BJ (cell line): ENCODE data around the gene CPEB4. TPM values are rescaled to one million over a fixed set of nuclear protein-coding genes. Genes with fewer than 3 reads are reported as not detected.

ENCODE experiments used
- CTCF ChIA-PET: fragments of 350-600 bp; formaldehyde crosslinking; extraction: SDS; loops from one replicate; lab custom pipeline; 2021; ENCODE audit warnings: antibody characterized with exemption, inconsistent platforms; lab: Yijun Ruan, JAX
- POLR2A ChIA-PET: fragments of 300-600 bp; sonication (Branson Sonifier 250); formaldehyde crosslinking; extraction: SDS; loops from one replicate; lab custom pipeline; 2021; ENCODE audit warnings: antibody characterized with exemption; lab: Charles Lee
- DNase-seq: peaks from one replicate; pipeline ENCODE4 v3.0.0-alpha.2; 2011; ENCODE audit warnings: low read depth
- H3K27me3 ChIP-seq: 2 replicates; pipeline ENCODE4 v1.6.0; 2011; ENCODE audit warnings: low read length; ENCODE audit not compliant: control insufficient read depth, insufficient read depth
- H3K36me3 ChIP-seq: 2 replicates; pipeline ENCODE4 v1.5.1; 2011; ENCODE audit warnings: low read length; ENCODE audit not compliant: control insufficient read depth, insufficient read depth
- H3K4me3 ChIP-seq: 2 replicates; pipeline ENCODE4 v1.5.1; 2011; ENCODE audit warnings: low read depth, mild to moderate bottlenecking, control low read depth, low read length
- CTCF ChIP-seq: IDR thresholded peaks from 2 replicates; pipeline ENCODE4 v1.5.1; 2011; ENCODE audit warnings: low read depth, mild to moderate bottlenecking, control low read depth, inconsistent platforms, low read length, moderate library complexity; ENCODE audit not compliant: insufficient read depth
- polyA plus RNA-seq: library from polyadenylated mRNA; depleted of rRNA; stranded (reverse); fragments of >200 nt; gene quantifications from 2 replicates; pipeline ENCODE4 v1.2.3, GENCODE V29; 2011

Gene CPEB4
- polyA plus RNA-seq, 1 experiment = 16.4 TPM

- Histone ChIP-seq H3K36me3 (no peaks in the 10 kb centered on the region), H3K27me3 (no peaks in the 10 kb centered on the region; the same call in 1 of the 2 replicates), H3K4me3 (peak overlapping the region; percentile 36; the same call in 1 of the 2 replicates)
- ChIA-PET CTCF (interaction anchor here (0.6 to 8.0 kb wide), 22 partner anchors 9 to 360 kb away, joined by 3 to 150 read pairs (median 4); partner anchors contain the start of gene BOD1), POLR2A (no interaction called here)
- TF ChIP-seq CTCF = no peak
- DNase-seq = no peak
Observed at GRCh38 chr5:173972607-173972924, 84.4 kb downstream of the CPEB4 start.

DNA sequence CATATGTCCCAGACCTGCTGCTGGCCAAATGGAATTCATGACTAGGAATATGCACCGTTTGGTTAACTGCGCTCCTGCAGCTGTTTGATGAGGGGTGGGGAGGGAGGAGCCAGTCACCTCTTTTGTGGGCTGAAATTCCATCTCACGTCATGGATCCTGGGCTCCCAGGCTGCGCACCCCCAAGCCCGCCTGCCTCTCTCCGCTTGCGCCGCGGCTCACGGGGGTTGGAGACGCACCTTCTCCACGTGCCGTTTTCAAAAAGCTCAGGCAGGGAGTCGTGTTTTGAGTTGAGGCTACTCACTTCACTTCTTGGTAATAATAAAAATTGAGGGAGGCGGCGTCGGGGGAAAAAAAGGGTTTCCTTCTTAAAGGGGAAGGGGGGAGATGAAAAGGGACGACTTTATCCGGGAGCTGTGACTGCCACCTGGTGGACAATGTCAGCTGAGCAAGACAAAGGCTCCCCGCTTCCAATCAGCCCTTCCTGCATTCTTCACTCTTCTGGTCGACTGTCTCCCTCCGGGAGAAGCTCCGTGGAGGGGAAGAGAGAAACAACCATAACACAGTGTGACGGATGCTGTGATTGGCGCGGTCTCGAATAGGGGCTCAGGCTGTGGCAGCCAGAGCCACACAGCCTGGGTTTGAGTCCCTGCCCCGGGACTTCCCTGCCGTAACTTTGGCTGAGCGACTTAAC, 84.9 kb downstream of the CPEB4 start:
- Histone ChIP-seq H3K27me3 (no peaks in the 10 kb centered on the region; the same call in 1 of the 2 replicates), H3K36me3 (no peaks in the 10 kb centered on the region), H3K4me3 (peak overlapping the region; percentile 36)
- no peak for DNase-seq
- ChIA-PET CTCF (interaction anchor here (0.5 to 8.0 kb wide), 31 partner anchors 8 to 807 kb away, joined by 3 to 150 read pairs (median 3); partner anchors contain the start of genes BOD1 and CPEB4), POLR2A (no interaction called here)
- TF ChIP-seq CTCF = peak; percentile 82

DNA sequence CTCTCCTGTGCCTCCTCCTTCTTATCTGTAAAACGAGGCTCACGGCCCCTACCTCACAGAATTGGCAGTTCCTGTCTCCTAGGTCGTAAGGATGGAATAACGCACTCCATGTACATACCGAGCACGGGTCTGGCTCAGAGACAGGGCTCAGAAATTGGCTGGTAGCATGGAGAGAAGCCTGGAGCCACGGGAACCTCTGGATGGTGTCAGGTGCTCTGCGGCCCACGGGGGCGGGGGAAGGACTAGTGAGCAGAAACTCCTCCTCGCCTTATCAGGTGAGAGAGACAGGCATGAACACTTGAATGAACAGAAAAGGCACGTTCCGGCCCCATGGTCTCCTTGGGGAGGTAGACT, 85.4 kb downstream of the CPEB4 start:
- CTCF ChIA-PET = interaction anchor here (0.5 to 8.0 kb wide), 29 partner anchors 8 to 807 kb away, joined by 3 to 150 read pairs (median 4); partner anchors contain the start of genes BOD1 and CPEB4
- Histone ChIP-seq H3K27me3 (peaks cover 2% of the 10 kb centered on the region; the same call in 1 of the 2 replicates), H3K36me3 (no peaks in the 10 kb centered on the region), H3K4me3 (peak overlapping the region; percentile 33)
- DNase-seq = no peak
- no peak for TF ChIP-seq CTCF
- POLR2A ChIA-PET = no interaction called here

GRCh38 chr5:173974688-173975239, 86.6 kb downstream of the CPEB4 start:
- no peak for DNase-seq
- Histone ChIP-seq H3K36me3 (no peaks in the 10 kb centered on the region), H3K4me3 (no peak overlapping the region), H3K27me3 (peaks cover 2% of the 10 kb centered on the region; the same call in 1 of the 2 replicates)
- CTCF ChIA-PET = interaction anchor here (0.7 to 8.0 kb wide), 9 partner anchors 10 to 681 kb away, joined by 3 to 150 read pairs (median 4); partner anchors contain the start of gene BOD1
- POLR2A ChIA-PET = no interaction called here
- no peak for TF ChIP-seq CTCF

DNA sequence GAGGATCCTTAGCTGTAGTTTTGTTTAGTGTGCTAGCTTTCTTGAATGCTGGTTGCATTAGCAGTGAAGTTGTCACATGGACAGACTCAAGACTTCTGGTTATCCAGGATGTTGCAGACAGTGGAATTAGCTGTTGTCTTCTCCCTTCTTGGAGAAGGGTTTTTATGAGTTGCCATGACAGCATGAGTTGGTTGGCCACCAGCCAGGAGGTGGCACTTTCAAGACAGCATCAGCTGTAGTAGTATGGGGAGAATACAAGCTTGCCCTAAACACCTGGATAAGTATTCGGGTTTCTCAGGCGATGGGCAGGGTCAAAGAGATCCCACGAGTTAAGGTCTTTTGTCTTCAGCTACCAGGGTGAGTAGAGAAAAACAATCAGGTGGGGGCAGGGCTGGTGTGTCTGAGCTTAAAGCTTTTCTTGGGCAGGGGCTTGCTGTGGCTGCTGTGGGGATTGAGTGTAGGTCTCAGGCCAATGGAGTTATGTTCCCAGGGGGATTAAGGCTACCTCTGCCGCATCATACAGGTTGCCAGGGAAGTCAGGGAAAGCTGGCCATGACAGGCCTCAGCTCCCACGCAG, 93.1 kb downstream of the CPEB4 start:
- CTCF ChIA-PET = interaction anchor here (0.6 to 2.8 kb wide), 4 partner anchors 8 to 365 kb away, joined by 3 to 10 read pairs (median 7); partner anchors contain the start of gene BOD1
- H3K4me3 ChIP-seq = no peak overlapping the region
- POLR2A ChIA-PET = no interaction called here
- H3K36me3 ChIP-seq = no peaks in the 10 kb centered on the region
- TF ChIP-seq CTCF = no peak
- H3K27me3 ChIP-seq = peaks cover 6% of the 10 kb centered on the region; the same call in 1 of the 2 replicates
- DNase-seq = no peak
